Neutrophil (primary cell): ENCODE data around the gene NUCKS1.

Experiments
- H3K27ac ChIP-seq: fragments of 200-600 bp; sonication (generic); 2 replicates; pipeline ENCODE4 v1.5.1; 2016; ENCODE audit warnings: mild to moderate bottlenecking, moderate library complexity
- H3K27me3 ChIP-seq: fragments of 200-600 bp; sonication (generic); 2 replicates; pipeline ENCODE4 v1.6.0; 2016; ENCODE audit warnings: mild to moderate bottlenecking
- H3K36me3 ChIP-seq: fragments of 200-600 bp; sonication (generic); 2 replicates; pipeline ENCODE4 v1.5.1; 2017
- H3K4me1 ChIP-seq, 2 experiments: fragments of 200-600 bp in 1 of 2; sonication (generic) in 1 of 2; 1 replicate in 1 of 2; 2 replicates in 1 of 2; pipeline versions ENCODE4 v1.5.1 to v1.6.1; 2013 to 2016; ENCODE audit warnings: low read depth in 1 of 2, low read length in 1 of 2, mild to moderate bottlenecking in 1 of 2, moderate library complexity in 1 of 2; ENCODE audit not compliant: control insufficient read depth in 1 of 2, insufficient read depth in 1 of 2
- H3K4me3 ChIP-seq, 2 experiments: fragments of 200-600 bp in 1 of 2; sonication (generic) in 1 of 2; 1 replicate in 1 of 2; 2 replicates in 1 of 2; pipeline ENCODE4 v1.5.1; 2013 to 2016; ENCODE audit warnings: low read depth in 1 of 2, low read length in 1 of 2, mild to moderate bottlenecking in 1 of 2, moderate library complexity in 1 of 2
- H3K9me3 ChIP-seq: fragments of 200-600 bp; sonication (generic); 2 replicates; pipeline ENCODE4 v1.5.1; 2016
- TF ChIP-seq, protein P1 (sequence below): fragments of 200-600 bp; sonication (generic); IDR thresholded peaks from 2 replicates; pipeline ENCODE4 v1.5.1; 2016; ENCODE audit warnings: antibody characterized with exemption

NUCKS1 gene

DNA sequence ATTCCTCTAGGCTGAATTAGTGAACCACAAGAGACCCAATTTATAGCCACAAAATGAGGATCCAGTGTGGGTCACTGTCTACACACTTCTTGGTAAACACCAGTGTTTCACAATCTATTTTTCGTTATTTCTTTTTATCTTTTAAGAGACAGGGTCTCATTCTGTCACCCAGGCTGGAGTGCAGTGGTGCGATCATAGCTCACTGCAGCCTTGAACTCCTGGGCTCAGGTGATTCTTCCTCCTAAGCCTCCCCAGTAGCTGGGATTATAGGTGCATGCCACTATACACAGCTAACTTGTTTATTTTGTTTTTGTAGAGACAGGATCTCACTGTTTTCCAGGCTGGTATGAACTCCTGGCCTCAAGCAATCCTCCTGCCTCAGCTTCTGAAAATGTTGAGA lies 40.3 kb downstream of the NUCKS1 start:
- Histone ChIP-seq H3K4me3 (no peak overlapping the region), H3K36me3 (no peaks in the 10 kb centered on the region), H3K9me3 (no peaks in the 10 kb centered on the region), H3K27ac (no peak overlapping the region), H3K27me3 (no peaks in the 10 kb centered on the region), H3K4me1 (peaks cover 22 to 33% of the 10 kb centered on the region in 2 experiments)
- TF ChIP-seq, protein P1, sequence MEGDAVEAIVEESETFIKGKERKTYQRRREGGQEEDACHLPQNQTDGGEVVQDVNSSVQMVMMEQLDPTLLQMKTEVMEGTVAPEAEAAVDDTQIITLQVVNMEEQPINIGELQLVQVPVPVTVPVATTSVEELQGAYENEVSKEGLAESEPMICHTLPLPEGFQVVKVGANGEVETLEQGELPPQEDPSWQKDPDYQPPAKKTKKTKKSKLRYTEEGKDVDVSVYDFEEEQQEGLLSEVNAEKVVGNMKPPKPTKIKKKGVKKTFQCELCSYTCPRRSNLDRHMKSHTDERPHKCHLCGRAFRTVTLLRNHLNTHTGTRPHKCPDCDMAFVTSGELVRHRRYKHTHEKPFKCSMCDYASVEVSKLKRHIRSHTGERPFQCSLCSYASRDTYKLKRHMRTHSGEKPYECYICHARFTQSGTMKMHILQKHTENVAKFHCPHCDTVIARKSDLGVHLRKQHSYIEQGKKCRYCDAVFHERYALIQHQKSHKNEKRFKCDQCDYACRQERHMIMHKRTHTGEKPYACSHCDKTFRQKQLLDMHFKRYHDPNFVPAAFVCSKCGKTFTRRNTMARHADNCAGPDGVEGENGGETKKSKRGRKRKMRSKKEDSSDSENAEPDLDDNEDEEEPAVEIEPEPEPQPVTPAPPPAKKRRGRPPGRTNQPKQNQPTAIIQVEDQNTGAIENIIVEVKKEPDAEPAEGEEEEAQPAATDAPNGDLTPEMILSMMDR: no peak

DNA sequence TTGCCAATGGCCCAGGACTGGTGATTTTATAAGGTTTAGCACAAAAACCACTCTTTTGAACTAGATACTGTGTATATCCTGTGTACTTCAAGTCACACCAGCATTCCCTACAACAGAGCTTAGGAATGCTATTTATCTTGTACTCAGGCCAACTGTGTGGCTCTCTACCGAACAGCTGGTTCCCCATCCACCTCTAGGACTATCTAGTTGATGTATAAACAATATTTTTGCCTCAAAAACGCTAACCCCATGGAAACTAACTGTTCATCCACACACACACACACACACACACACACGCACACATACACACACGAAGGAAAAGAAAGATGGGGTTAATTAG lies 41.0 kb downstream of the NUCKS1 start:
- no peaks in the 10 kb centered on the region for H3K9me3 ChIP-seq
- H3K36me3 ChIP-seq: no peaks in the 10 kb centered on the region
- H3K27ac ChIP-seq: no peak overlapping the region
- no peak overlapping the region for H3K4me3 ChIP-seq
- TF ChIP-seq, protein P1: no peak
- H3K27me3 ChIP-seq: no peaks in the 10 kb centered on the region
- H3K4me1 ChIP-seq: peaks cover 17 to 29% of the 10 kb centered on the region in 2 experiments

DNA sequence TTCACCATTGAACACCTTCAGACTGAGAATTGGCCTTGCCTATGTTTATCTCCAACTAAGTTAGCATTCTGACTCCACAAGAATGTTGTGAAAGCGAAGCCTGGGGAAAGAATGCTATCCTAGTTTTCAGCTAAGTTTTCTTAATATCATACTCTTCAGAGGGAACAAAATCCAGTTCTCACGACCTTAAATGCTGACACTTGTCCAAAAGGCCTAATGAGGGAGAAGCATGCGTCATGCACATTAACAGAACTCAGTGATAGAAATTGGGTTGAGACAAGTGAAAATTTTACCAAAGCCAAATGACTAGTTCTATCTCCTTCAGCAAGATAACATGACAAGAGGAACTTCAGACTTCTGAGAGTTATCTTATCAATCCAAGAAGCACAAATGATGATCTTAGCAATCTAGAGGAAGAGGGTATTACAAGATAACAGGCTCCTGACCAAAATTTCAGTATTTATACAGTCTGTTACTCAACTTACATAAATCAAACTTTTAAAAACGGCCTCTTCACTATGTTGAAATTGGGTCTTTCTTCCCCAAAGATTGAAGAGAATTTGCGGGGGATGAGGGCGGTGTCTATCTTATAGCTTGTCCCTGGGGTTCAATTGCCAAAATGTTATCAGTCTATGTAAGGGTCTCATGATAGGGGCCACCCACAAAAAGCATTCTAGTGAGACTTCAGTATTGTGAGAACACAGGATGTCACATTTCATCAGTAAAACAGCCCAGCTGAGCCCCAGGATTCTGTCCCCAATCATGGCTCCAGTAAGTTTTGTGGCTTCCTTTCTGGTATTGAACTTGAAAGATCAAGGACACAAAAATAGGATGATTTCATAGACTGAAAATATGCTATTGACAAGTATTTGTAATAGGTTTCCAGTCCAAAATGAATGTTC lies 43.1 kb downstream of the NUCKS1 start:
- H3K27ac ChIP-seq: no peak overlapping the region
- peaks cover 11 to 21% of the 10 kb centered on the region in 2 experiments for H3K4me1 ChIP-seq
- no peaks in the 10 kb centered on the region for H3K9me3 ChIP-seq
- TF ChIP-seq, protein P1: no peak
- H3K36me3 ChIP-seq: no peaks in the 10 kb centered on the region
- H3K4me3 ChIP-seq: no peak overlapping the region
- no peaks in the 10 kb centered on the region for H3K27me3 ChIP-seq

DNA sequence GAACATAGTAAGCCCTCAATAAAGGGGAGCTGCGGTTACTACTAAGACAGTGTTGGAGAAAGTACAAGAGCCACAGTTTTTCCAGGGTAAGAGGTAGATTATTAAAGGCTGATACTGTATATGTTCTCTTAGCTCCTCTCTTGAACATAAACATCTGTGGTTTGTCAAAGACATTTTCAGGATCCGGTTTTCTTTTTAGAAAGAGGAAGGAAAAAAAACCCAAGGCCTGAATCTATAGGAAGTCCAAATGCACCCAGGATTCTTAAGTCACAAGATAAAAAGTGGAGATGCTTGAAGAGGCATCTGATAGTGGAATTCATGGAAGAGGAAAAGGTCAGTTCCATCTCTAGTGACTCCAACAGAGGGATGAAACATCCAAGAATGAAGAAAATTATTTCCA lies 45.1 kb downstream of the NUCKS1 start:
- TF ChIP-seq, protein P1: no peak
- H3K27me3 ChIP-seq: no peaks in the 10 kb centered on the region
- no peaks in the 10 kb centered on the region for H3K36me3 ChIP-seq
- H3K4me1 ChIP-seq: peaks cover 7 to 21% of the 10 kb centered on the region in 2 experiments
- H3K4me3 ChIP-seq: no peak overlapping the region
- H3K27ac ChIP-seq: no peak overlapping the region
- no peaks in the 10 kb centered on the region for H3K9me3 ChIP-seq

DNA sequence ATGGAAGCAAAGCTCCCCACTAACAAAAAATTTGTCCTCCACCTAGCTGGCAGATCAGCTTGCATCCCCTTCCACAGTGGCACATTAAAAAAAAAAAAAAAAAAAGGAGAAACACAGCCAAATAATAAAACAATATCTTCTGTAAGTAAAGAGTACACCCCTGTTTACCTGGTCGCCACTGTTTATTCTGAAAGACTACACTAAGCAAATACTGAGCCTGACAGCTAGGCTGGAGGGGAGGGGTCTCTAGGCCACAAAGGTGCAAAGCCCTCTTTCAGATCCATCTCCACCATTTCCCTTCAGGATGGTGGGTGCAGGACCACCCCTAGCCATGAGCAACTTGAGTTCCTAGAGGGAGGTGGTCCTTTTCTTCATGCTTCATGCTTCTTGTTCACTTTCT lies 46.9 kb downstream of the NUCKS1 start:
- Histone ChIP-seq H3K4me1 (peaks cover 7 to 21% of the 10 kb centered on the region in 2 experiments), H3K36me3 (no peaks in the 10 kb centered on the region), H3K4me3 (no peak overlapping the region), H3K27ac (no peak overlapping the region), H3K9me3 (no peaks in the 10 kb centered on the region), H3K27me3 (no peaks in the 10 kb centered on the region)
- TF ChIP-seq, protein P1: no peak
